HG03439 (cell line): ENCODE data around the gene ZIC4.

Experiments
- ATAC-seq: cut with Tn5 transposase; IDR thresholded peaks from one replicate; pipeline ENCODE4 v1.9.1; 2021; ENCODE audit warnings: mild to moderate bottlenecking, moderate library complexity; ENCODE audit not compliant: unreplicated experiment

Gene ZIC4

GRCh38 chr3:147418371-147418781 is 12.0 kb upstream of the ZIC4 start:
- no peak for ATAC-seq

GRCh38 chr3:147417551-147418295 is 11.4 kb upstream of the ZIC4 start:
- ATAC-seq: no peak

- ATAC-seq: no peak
Measured at GRCh38 chr3:147416931-147417330, 10.6 kb upstream of the ZIC4 start.

GRCh38 chr3:147415874-147416273 is 9.5 kb upstream of the ZIC4 start:
- ATAC-seq: no peak

- no peak for ATAC-seq
Measured at GRCh38 chr3:147415286-147415685, 8.9 kb upstream of the ZIC4 start.

- no peak for ATAC-seq
Measured at GRCh38 chr3:147414390-147415138, 8.2 kb upstream of the ZIC4 start.

- no peak for ATAC-seq
Measured at GRCh38 chr3:147413686-147414389, 7.5 kb upstream of the ZIC4 start.

GRCh38 chr3:147412917-147413685 is 6.8 kb upstream of the ZIC4 start:
- no peak for ATAC-seq

GRCh38 chr3:147412261-147412916 is 6.0 kb upstream of the ZIC4 start:
- no peak for ATAC-seq

- no peak for ATAC-seq
Measured at GRCh38 chr3:147411815-147412241, 5.5 kb upstream of the ZIC4 start.

GRCh38 chr3:147411238-147411814 is 5.0 kb upstream of the ZIC4 start:
- ATAC-seq: no peak

GRCh38 chr3:147410526-147411237 is 4.3 kb upstream of the ZIC4 start:
- ATAC-seq: no peak

GRCh38 chr3:147410116-147410525 is 3.8 kb upstream of the ZIC4 start:
- no peak for ATAC-seq

GRCh38 chr3:147409143-147410115 is 3.1 kb upstream of the ZIC4 start, which contains the start of gene ZIC1:
ZIC1 (plus strand) TSS chr3:147409365; CDS start chr3:147410113, 748 bp downstream.
- no peak for ATAC-seq

GRCh38 chr3:147408188-147409100 is 2.1 kb upstream of the ZIC4 start:
- ATAC-seq: no peak

GRCh38 chr3:147407498-147408187 is 1.3 kb upstream of the ZIC4 start:
- ATAC-seq: no peak

- no peak for ATAC-seq
Measured at GRCh38 chr3:147407114-147407497, 763 bp upstream of the ZIC4 start.
